ENCODE data around the gene ATP6V1C2.

DNA sequence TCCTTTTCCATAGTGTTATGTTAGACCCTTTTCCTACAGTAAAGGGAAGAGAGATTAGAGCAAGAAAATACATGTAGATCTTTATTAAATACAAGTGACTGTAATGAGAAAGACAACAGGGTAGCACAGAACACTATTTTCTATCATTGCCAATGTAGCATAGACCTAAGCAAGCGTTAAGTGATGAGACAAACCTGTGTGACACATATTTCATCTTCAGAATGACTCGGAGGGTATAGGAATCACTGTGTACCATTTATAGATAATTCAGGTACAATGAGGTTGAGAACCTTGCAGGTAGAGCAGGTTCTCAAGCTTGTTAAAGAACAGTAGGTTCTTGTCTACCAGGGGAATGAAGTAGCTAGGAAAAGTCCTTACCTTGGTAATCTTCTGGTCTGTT is 75.3 kb downstream of the ATP6V1C2 start:
- no peak for TF ChIP-seq POLR2A (IDR thresholded peaks at IDR 0.05)
- no peak for TF ChIP-seq CTCF (IDR thresholded peaks at IDR 0.05)
